ENCODE data around the gene RHOT2. TPM values are rescaled to one million over a fixed set of nuclear protein-coding genes. Genes with fewer than 3 reads are reported as not detected.
A peak's percentile ranks its signal among the peaks of the same experiment; 100 is the strongest.

Gene RHOT2
- total and polyA plus RNA-seq, 2 of the 8 experiments (the other 6 are each of a cell fraction or from before 2014, with no cell fraction given): 149 to 194 TPM

GRCh38 chr16:718389-718788, 50.5 kb downstream of the RHOT2 start:
- Histone ChIP-seq H2BK15ac (ENCODE audit: low read length) (no peak overlapping the region; the same call in 1 of the 2 replicates), H3K36me3 (ENCODE audit: control insufficient read depth in 2 of 4, insufficient read depth in 4 of 4, low read length in 3 of 4) (peaks cover 0 to 6% (median 0%) of the 10 kb centered on the region in 4 experiments; a peak in 1 of 8 replicates), H4K91ac (replicated peaks; ENCODE audit: insufficient read length, low read length) (no peak overlapping the region), H3K18ac (ENCODE audit: extremely low read depth, low read length) (no peak overlapping the region), H3K27ac (ENCODE audit: low read depth, low read length) (no peak overlapping the region; the same call in 1 of the 2 replicates), H3K4me3 (ENCODE audit: extremely low read depth in 1 of 4, insufficient read depth in 2 of 4, low read depth in 3 of 4, low read length in 4 of 4) (no peak overlapping the region), H3K23me2 (ENCODE audit: low read depth, low read length) (peaks cover 19% of the 10 kb centered on the region; the same call in 1 of the 2 replicates), H4K5ac (ENCODE audit: insufficient read length, low read depth, low read length) (no peak overlapping the region), H3K9me3 (ENCODE audit: insufficient read depth in 2 of 2, low read depth in 1 of 2, low read length in 1 of 2) (no peaks in the 10 kb centered on the region; a peak in 1 of 4 replicates), H3K23ac (ENCODE audit: insufficient read length) (no peak overlapping the region), H3K79me1 (ENCODE audit: low read depth, low read length) (no peaks in the 10 kb centered on the region), H2BK20ac (ENCODE audit: low read length) (no peak overlapping the region), H3K4me1 (replicated peaks in 1 of 4; ENCODE audit: control insufficient read depth in 3 of 4, insufficient read depth in 4 of 4, low read length in 3 of 4) (peaks cover 0 to 29% (median 19%) of the 10 kb centered on the region in 4 experiments; a peak in 5 of 7 replicates), H4K8ac (ENCODE audit: extremely low read depth, insufficient read depth, low read length) (peak overlapping the region; percentile 35; the same call in 1 of the 2 replicates), H3K4me2 (ENCODE audit: insufficient read depth in 1 of 2, low read depth in 2 of 2, low read length in 2 of 2) (no peak overlapping the region), H3K27me3 (replicated peaks in 1 of 4; ENCODE audit: control insufficient read depth in 3 of 4, extremely low read depth in 1 of 4, insufficient read depth in 3 of 4, low read length in 3 of 4) (peaks cover 0 to 41% (median 24%) of the 10 kb centered on the region in 4 experiments; a peak in 6 of 7 replicates), H3K4ac (replicated peaks; ENCODE audit: insufficient read length, low read depth, low read length) (no peak overlapping the region), H3K14ac (ENCODE audit: insufficient read length) (no peak overlapping the region), H2BK120ac (replicated peaks; ENCODE audit: low read depth, low read length) (no peak overlapping the region), H2BK5ac (ENCODE audit: low read depth, low read length) (no peak overlapping the region), H2AK5ac (ENCODE audit: low read depth, low read length) (no peak overlapping the region), H3K79me2 (ENCODE audit: control insufficient read depth in 1 of 2, insufficient read depth in 2 of 2, low read length in 2 of 2) (no peaks in the 10 kb centered on the region), H2BK12ac (ENCODE audit: low read depth, low read length) (no peak overlapping the region), H3K56ac (replicated peaks; ENCODE audit: insufficient read length, low read depth, low read length) (no peak overlapping the region), H4K20me1 (replicated peaks in 1 of 2; ENCODE audit: control insufficient read depth in 1 of 2, insufficient read depth in 2 of 2, low read length in 2 of 2) (peaks cover 6 to 18% of the 10 kb centered on the region in 2 experiments), H2AFZ (ENCODE audit: low read length) (no peak overlapping the region), H3K9ac (replicated peaks in 1 of 4; ENCODE audit: extremely low read depth in 1 of 4, low read depth in 3 of 4, low read length in 3 of 4) (no peak overlapping the region)
- POLR2A ChIA-PET (ENCODE audit: partially characterized antibody): interaction anchor here (1.1 to 23.0 kb wide), 4 partner anchors 2 to 83 kb away, joined by 5 to 353 read pairs (median 204); partner anchors contain the start of genes ANTKMT, CCDC78, CIAO3 and GNG13
- no peak for DNase-seq (ENCODE audit: low read depth in 1 of 2, low spot score in 2 of 2)
- no peak for FAIRE-seq
- CTCF ChIA-PET (ENCODE audit: partially characterized antibody): interaction anchor here (32.4 to 35.8 kb wide), 3 partner anchors 1 to 66 kb away, joined by 424 to 977 read pairs (median 977); partner anchors contain the start of genes ANTKMT, CCDC78, CHTF18 and CIAO3
- WGBS, 2 experiments (ENCODE audit: extremely low coverage in 1 of 2, insufficient coverage in 1 of 2, insufficient read length in 1 of 2, insufficient replicate concordance in 2 of 2, low coverage in 1 of 2, low lambda C conversion rate in 2 of 2, missing lambda C conversion rate in 1 of 2): 86% methylated on average over 9 of the region's 9 CpGs; no CpG with 5 or more reads in 1 of the 2 experiments
- TF ChIP-seq CBX5 (IDR thresholded peaks at IDR 0.05; ENCODE audit: low read depth, low read length): no peak
- TF ChIP-seq USF2 (IDR thresholded peaks at IDR 0.05; ENCODE audit: low read length): no peak
- no peak for TF ChIP-seq SAP30 (IDR thresholded peaks at IDR 0.05; ENCODE audit: insufficient read depth, insufficient replicate concordance, low read length)
- TF ChIP-seq KDM1A (IDR thresholded peaks at IDR 0.05; ENCODE audit: borderline replicate concordance, low read length): no peak
- TF ChIP-seq BCL11A (IDR thresholded peaks at IDR 0.05; ENCODE audit: low read depth in 2 of 2, low read length in 2 of 2): no peak
- no peak for TF ChIP-seq ASH2L (IDR thresholded peaks at IDR 0.05; ENCODE audit: low read length)
- no peak for TF ChIP-seq GTF2F1 (IDR thresholded peaks at IDR 0.05; ENCODE audit: borderline replicate concordance, low read depth, low read length)
- TF ChIP-seq SIX5 (IDR thresholded peaks at IDR 0.05; ENCODE audit: low read depth, low read length): no peak
- no peak for TF ChIP-seq SIN3A (conservative IDR thresholded peaks at IDR 0.05 in 1 of 2, IDR thresholded peaks at IDR 0.05 in 1 of 2; ENCODE audit: low read depth in 1 of 2, low read length in 2 of 2)

Data from H1 (cell line).